H1 (cell line): Measurements from ENCODE around the gene FIBIN. TPM values are rescaled to one million over a fixed set of nuclear protein-coding genes. Genes with fewer than 3 reads are reported as not detected.

Experiments
- CHD1 ChIP-seq: IDR thresholded peaks from 2 replicates; pipeline ENCODE4 v1.6.1; 2012; ENCODE audit warnings: low read depth, low read length, improper control_type of control experiment
- GTF2F1 ChIP-seq: IDR thresholded peaks from 2 replicates; pipeline ENCODE4 v1.6.1; 2012; ENCODE audit warnings: low read depth, low read length, improper control_type of control experiment, borderline replicate concordance
- NRF1 ChIP-seq: IDR thresholded peaks from 2 replicates; pipeline ENCODE4 v1.6.1; 2011; ENCODE audit warnings: mild to moderate bottlenecking, low read depth, low read length, improper control_type of control experiment
- ZNF274 ChIP-seq: IDR thresholded peaks from 2 replicates; pipeline ENCODE4 v1.7.0; 2012; ENCODE audit warnings: low read length, borderline replicate concordance; ENCODE audit errors: extremely low read depth
- polyA plus RNA-seq, 7 experiments: library from polyadenylated mRNA; depleted of rRNA in 3 of 7; stranded (reverse) in 5 of 7; unstranded in 2 of 7; fragments of >200 nt in 5 of 7; fragments of 200-250 nt in 2 of 7; gene quantifications; 1 replicate in 5 of 7; 2 replicates in 1 of 7; 4 replicates in 1 of 7; pipeline versions ENCODE4 v1.2.1 to v1.2.3, GENCODE V29; 2011 to 2013; ENCODE audit warnings: missing spikeins in 2 of 7, mixed read lengths in 2 of 7
- total RNA-seq: library from RNA; stranded (reverse); fragmentation: NEBNext Ultra II Directional; extraction: Animal tissue kit (Norgen Biotek cat#: 25700); gene quantifications from 2 replicates; pipeline ENCODE4 v1.2.1, GENCODE V29; 2021

FIBIN gene
- total and polyA plus RNA-seq, 2 of the 8 experiments (the other 6 are each of a cell fraction or from before 2014, with no cell fraction given): 0.38 to 0.45 TPM

- TF ChIP-seq CHD1 (no peak), ZNF274 (no peak), NRF1 (no peak), GTF2F1 (no peak)
These were observed 35.2 kb upstream of the FIBIN start (continued) for GRCh38 chr11:26958702-26959049.
